Measurements from ENCODE around the gene WDR5. TPM values are rescaled to one million over a fixed set of nuclear protein-coding genes. Genes with fewer than 3 reads are reported as not detected.

Gene WDR5
- total and polyA plus RNA-seq, 2 of the 13 experiments (the other 11 are each of a cell fraction or from before 2014, with no cell fraction given) = 34.3 TPM

- TF ChIP-seq PITX1 (CRISPR knock-in tag; IDR thresholded peaks at IDR 0.05) (peak; percentile 65; the same call in 1 of the 2 replicates), REST (IDR thresholded peaks at IDR 0.05; ENCODE audit: borderline replicate concordance in 1 of 2, low read depth in 1 of 2, low read length in 2 of 2) (no peak), LRRFIP1 (CRISPR knock-in tag; conservative IDR thresholded peaks at IDR 0.05) (no peak), WIZ (CRISPR knock-in tag; IDR thresholded peaks at IDR 0.05) (peak; percentile 73; the same call in 1 of the 2 replicates), ZNF343 (CRISPR knock-in tag; IDR thresholded peaks at IDR 0.05) (0 out of 2 replicates have a peak, but pooled peaks have one; percentile 27), ZNF614 (CRISPR knock-in tag; IDR thresholded peaks at IDR 0.05; ENCODE audit: borderline replicate concordance) (0 out of 2 replicates have a peak, but pooled peaks have one; percentile 20), MXD1 (CRISPR knock-in tag; IDR thresholded peaks at IDR 0.05) (peak; percentile 67; the same call in 1 of the 2 replicates), ZNF362 (CRISPR knock-in tag; IDR thresholded peaks at IDR 0.05; ENCODE audit: borderline replicate concordance) (no peak), GTF2F1 (IDR thresholded peaks at IDR 0.05; ENCODE audit: low read length) (no peak), SP5 (CRISPR knock-in tag; IDR thresholded peaks at IDR 0.05; ENCODE audit: borderline replicate concordance, low read depth) (no peak), KMT2A (CRISPR knock-in tag; IDR thresholded peaks at IDR 0.05) (no peak), KAT2B (IDR thresholded peaks at IDR 0.05; ENCODE audit: borderline replicate concordance, low read depth, low read length) (no peak), ZNF644 (CRISPR knock-in tag; IDR thresholded peaks at IDR 0.05; ENCODE audit: low read depth) (no peak), IKZF5 (CRISPR knock-in tag; IDR thresholded peaks at IDR 0.05) (peak; percentile 16; the same call in 1 of the 2 replicates), ZNF274 (CRISPR knock-in tag; IDR thresholded peaks at IDR 0.05) (0 out of 2 replicates have a peak, but pooled peaks have one; percentile 44)
These were observed at the start of gene WDR5 (continued) for GRCh38 chr9:134135343-134136117.
